Activated B cell treated with CpG ODN at 0.5 μM for 24 hours (primary cell): ENCODE data around the gene NEB. TPM values are rescaled to one million over a fixed set of nuclear protein-coding genes. Genes with fewer than 3 reads are reported as not detected.

Experiments
- ATAC-seq: fragments of 200-7000 bp; cut with Tn5 transposase; one replicate; pipeline ENCODE4 v1.10.0; 2021; ENCODE audit warnings: low read depth, mild to moderate bottlenecking, moderate library complexity
- CTCF ChIA-PET: fragments of 350-600 bp; sonication (Branson Sonifier 250); formaldehyde crosslinking; loops from one replicate; lab custom pipeline; 2021; ENCODE audit warnings: antibody characterized with exemption; lab: Charles Lee
- POLR2A ChIA-PET: fragments of 350-600 bp; sonication (Branson Sonifier 250); formaldehyde crosslinking; loops from one replicate; lab custom pipeline; 2021; ENCODE audit warnings: antibody characterized with exemption; lab: Charles Lee
- DNase-seq: peaks from one replicate; pipeline ENCODE4 v3.0.0; 2022
- H3K27ac Mint-ChIP-seq: one replicate; pipeline ENCODE4 v1.8.0; 2020; ENCODE audit warnings: mixed read lengths
- H3K27me3 Mint-ChIP-seq: one replicate; pipeline ENCODE4 v1.8.0; 2021; ENCODE audit warnings: mixed read lengths
- H3K36me3 Mint-ChIP-seq: one replicate; pipeline ENCODE4 v1.8.0; 2021; ENCODE audit warnings: low read depth, mixed read lengths
- H3K4me1 Mint-ChIP-seq: one replicate; pipeline ENCODE4 v1.8.0; 2021; ENCODE audit warnings: mixed read lengths
- H3K4me3 Mint-ChIP-seq: one replicate; pipeline ENCODE4 v1.8.0; 2020; ENCODE audit warnings: mild to moderate bottlenecking, mixed read lengths
- H3K9me3 Mint-ChIP-seq: one replicate; pipeline ENCODE4 v1.8.0; 2020; ENCODE audit warnings: mixed read lengths
- CTCF ChIP-seq: fragments of 200-600 bp; IDR thresholded peaks from one replicate; pipeline ENCODE4 v1.8.0; 2022; ENCODE audit warnings: antibody characterized with exemption, mild to moderate bottlenecking
- intact Hi-C: fragments of 100-400 bp; cut with micrococcal nuclease; formaldehyde crosslinking; loops from one replicate; pipeline ENCODE4 v1.15.1; 2024
- total RNA-seq: library from RNA; stranded (reverse); gene quantifications from 2 replicates; pipeline ENCODE4 v1.2.3, GENCODE V29; 2022

Gene NEB
- total RNA-seq, 1 donor from 2014 or later = 1.2 TPM

- ATAC-seq (no peak), DNase-seq (no peak)
- peaks cover 2% of the 10 kb centered on the region for H3K27me3 Mint-ChIP-seq
- no peak for TF ChIP-seq CTCF
- no peak overlapping the region for H3K27ac Mint-ChIP-seq
- peaks cover 13% of the 10 kb centered on the region for H3K4me1 Mint-ChIP-seq
- POLR2A ChIA-PET = no interaction called here
- H3K4me3 Mint-ChIP-seq = no peak overlapping the region
- intact Hi-C loops = loop anchor here (5.0 kb wide), 1 partner anchor 33 kb away; no protein-coding TSS in a partner anchor
- CTCF ChIA-PET = no interaction called here
- no peaks in the 10 kb centered on the region for H3K36me3 Mint-ChIP-seq
- H3K9me3 Mint-ChIP-seq = no peaks in the 10 kb centered on the region
Observed at GRCh38 chr2:151670346-151670745, 63.9 kb downstream of the NEB start.

- H3K27me3 Mint-ChIP-seq = peaks cover 2% of the 10 kb centered on the region
- H3K9me3 Mint-ChIP-seq = no peaks in the 10 kb centered on the region
- ChIA-PET POLR2A (no interaction called here), CTCF (no interaction called here)
- no peak for TF ChIP-seq CTCF
- H3K4me1 Mint-ChIP-seq = peaks cover 11% of the 10 kb centered on the region
- H3K36me3 Mint-ChIP-seq = no peaks in the 10 kb centered on the region
- no peak overlapping the region for H3K27ac Mint-ChIP-seq
- intact Hi-C loops = loop anchor here (5.0 kb wide), 1 partner anchor 32 kb away; no protein-coding TSS in a partner anchor
- no peak overlapping the region for H3K4me3 Mint-ChIP-seq
- ATAC-seq = no peak
- no peak for DNase-seq
Observed at GRCh38 chr2:151669585-151670081, 64.6 kb downstream of the NEB start.

GRCh38 chr2:151668737-151669136, 65.5 kb downstream of the NEB start:
- ChIA-PET CTCF (no interaction called here), POLR2A (no interaction called here)
- ATAC-seq (no peak), DNase-seq (no peak)
- peaks cover 2% of the 10 kb centered on the region for H3K27me3 Mint-ChIP-seq
- no peak for TF ChIP-seq CTCF
- H3K4me1 Mint-ChIP-seq = peaks cover 16% of the 10 kb centered on the region
- H3K4me3 Mint-ChIP-seq = no peak overlapping the region
- intact Hi-C loops = no loop called here
- H3K36me3 Mint-ChIP-seq = no peaks in the 10 kb centered on the region
- H3K27ac Mint-ChIP-seq = no peak overlapping the region
- H3K9me3 Mint-ChIP-seq = no peaks in the 10 kb centered on the region

- intact Hi-C loops = loop anchor here (2.0 kb wide), 1 partner anchor 15 kb away; no protein-coding TSS in a partner anchor
- ATAC-seq = no peak
- Mint-ChIP-seq H3K9me3 (no peaks in the 10 kb centered on the region), H3K4me3 (no peak overlapping the region), H3K27me3 (peaks cover under 1% of the 10 kb centered on the region), H3K4me1 (peaks cover 17% of the 10 kb centered on the region), H3K27ac (no peak overlapping the region), H3K36me3 (no peaks in the 10 kb centered on the region)
- no peak for DNase-seq
- TF ChIP-seq CTCF = no peak
- ChIA-PET POLR2A (no interaction called here), CTCF (no interaction called here)
Observed at GRCh38 chr2:151665959-151666358, 68.3 kb downstream of the NEB start.

- ChIA-PET POLR2A (interaction anchor here (1.0 kb wide), 1 partner anchor 108 kb away, joined by 4 read pairs; no protein-coding TSS in a partner anchor), CTCF (interaction anchor here (1.0 to 1.2 kb wide), 2 partner anchors 27 to 361 kb away, joined by 3 read pairs; no protein-coding TSS in a partner anchor)
- no peak for DNase-seq
- Mint-ChIP-seq H3K4me3 (no peak overlapping the region), H3K4me1 (peaks cover 14% of the 10 kb centered on the region), H3K27me3 (no peaks in the 10 kb centered on the region), H3K36me3 (no peaks in the 10 kb centered on the region), H3K27ac (peak overlapping the region; percentile 10), H3K9me3 (no peaks in the 10 kb centered on the region)
- ATAC-seq = peak; percentile 94
- no peak for TF ChIP-seq CTCF
- intact Hi-C loops = loop anchor here (2.0 kb wide), 1 partner anchor 14 kb away; no protein-coding TSS in a partner anchor
Observed at GRCh38 chr2:151664520-151664919, 69.8 kb downstream of the NEB start.
